ENCODE measurements around the gene LIX1L. TPM values are rescaled to one million over a fixed set of nuclear protein-coding genes. Genes with fewer than 3 reads are reported as not detected.

LIX1L gene
- 9.0 to 11.6 TPM (median 11.1 TPM) in 5 replicates for total RNA-seq (2022; extraction: Qiagen RNA extraction; ENCODE audit: low read depth)

DNA sequence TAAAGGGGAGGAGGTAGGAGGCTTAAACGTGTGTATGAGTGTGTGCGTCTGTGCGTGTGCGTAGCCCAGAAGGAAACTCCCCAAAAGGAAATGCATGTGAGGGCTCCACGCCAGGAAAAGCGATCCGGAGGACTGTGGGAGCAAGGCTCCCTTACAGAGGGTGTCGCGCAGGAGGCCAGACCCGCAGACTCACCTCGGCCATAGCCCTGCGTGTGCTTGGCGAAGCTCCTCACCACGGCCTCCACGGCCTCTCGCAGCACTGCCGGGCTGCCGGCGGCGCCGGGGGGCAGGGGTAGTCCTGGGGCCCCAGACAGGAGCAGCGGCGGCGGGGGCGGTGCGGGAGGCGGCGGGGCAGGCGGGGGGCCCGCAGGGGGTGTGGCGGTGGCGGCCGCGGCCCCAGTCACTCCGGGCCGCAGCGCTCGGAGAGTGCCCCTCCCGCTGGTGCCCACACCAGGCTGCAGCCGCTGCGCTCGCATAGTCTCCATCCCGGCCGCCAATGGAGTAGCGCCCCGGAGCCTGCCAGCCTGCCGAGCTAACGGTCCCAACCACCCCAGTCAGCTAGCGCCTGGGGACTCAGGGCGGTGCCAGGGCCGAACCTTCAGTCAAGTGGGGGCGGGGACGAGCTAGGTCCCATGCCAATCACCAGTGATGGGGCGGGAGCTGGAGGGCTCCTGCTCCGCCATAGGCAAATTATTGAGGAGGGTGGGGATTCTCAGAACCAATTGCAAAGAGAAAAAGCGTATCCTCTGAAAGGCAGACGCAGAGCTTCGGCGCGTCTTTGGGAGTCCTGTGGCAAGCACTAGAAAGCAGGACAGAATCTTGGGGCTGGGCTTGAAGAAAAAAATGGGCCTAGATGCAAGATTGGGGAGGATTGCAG, at the start of gene LIX1L:
TSS of gene LIX1L (minus strand) at position 575 of the 877 bp plus-strand sequence. CDS start at position 485, 90 bp downstream.

DNA sequence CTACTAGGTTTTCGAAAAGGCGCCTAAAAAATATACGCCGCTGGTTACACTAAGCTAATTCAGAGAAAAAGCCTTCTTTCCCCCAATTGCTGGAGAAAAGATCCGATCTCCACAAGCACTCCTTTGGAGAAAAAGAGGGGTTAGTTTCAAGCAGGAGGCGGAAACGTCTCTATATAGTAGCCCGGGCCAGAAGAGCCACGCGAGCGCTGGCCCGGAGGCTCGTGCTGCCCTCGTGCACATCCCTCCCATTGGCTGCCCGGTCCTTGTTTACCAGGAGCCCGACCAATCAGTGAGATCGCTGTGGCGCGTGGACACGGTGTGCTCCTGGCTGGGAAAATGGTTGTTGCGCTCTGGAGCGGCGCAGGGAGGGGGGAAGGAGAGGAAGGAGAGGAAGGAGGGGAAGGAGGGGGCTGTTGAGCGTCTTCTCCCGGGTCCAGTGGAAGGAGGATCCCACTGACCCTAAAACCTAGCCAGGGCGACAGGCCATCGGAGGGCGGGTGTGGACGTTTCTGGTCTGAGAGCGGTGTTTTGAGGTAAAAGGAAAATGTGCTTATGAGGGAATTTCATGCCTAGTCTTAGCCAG, 38.7 kb upstream of the LIX1L start, which contains the start of gene TXNIP:
TSS of gene TXNIP (minus strand) at position 147 of the 583 bp plus-strand sequence. CDS start 313 bp downstream, outside the sequence.

DNA sequence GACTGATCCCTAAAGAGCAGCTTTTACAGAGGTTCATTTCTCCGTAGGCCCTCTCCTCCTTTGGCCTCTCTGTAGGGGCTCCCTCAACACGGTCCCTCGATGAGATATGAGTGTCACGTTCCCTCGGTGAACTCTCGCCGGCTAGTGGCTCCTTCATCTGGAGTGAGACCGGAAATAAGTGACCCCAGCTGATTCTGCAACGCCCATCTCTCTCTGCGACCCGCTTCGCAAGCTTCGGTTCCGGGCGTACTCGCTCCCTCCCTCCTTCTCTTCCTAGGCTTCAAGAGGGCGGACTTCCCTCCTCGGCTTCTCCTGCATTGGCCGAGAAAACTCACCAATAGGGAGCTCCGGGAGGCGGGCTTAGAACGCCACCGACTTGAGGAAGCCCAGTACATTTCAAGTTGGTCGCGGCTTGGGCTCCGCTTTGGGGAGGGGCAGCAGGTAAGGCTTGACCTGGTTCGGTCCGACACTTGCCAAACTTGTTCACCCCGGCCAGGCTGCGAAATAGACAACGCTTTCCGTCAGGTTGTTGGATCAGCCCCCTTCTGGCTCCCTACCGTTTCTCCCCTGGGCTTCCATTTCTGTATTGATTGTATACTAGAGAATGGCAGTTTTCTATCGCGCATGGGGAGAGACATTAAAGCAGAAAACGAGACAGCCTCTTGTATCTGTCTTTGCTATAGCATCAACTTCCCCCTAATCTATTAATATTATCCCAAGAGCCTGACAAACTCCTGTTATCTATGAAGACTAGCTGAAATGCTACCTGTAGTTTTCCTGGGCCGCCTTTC, 6.7 kb upstream of the LIX1L start, which contains the start of the genes ANKRD34A and POLR3GL:
TSS of gene ANKRD34A (minus strand) at position 248 of the 791 bp plus-strand sequence. CDS start 2,816 bp downstream, outside the sequence.
TSS of gene POLR3GL (plus strand) at position 363 of the 791 bp plus-strand sequence. CDS start 10,176 bp downstream, outside the sequence.

DNA sequence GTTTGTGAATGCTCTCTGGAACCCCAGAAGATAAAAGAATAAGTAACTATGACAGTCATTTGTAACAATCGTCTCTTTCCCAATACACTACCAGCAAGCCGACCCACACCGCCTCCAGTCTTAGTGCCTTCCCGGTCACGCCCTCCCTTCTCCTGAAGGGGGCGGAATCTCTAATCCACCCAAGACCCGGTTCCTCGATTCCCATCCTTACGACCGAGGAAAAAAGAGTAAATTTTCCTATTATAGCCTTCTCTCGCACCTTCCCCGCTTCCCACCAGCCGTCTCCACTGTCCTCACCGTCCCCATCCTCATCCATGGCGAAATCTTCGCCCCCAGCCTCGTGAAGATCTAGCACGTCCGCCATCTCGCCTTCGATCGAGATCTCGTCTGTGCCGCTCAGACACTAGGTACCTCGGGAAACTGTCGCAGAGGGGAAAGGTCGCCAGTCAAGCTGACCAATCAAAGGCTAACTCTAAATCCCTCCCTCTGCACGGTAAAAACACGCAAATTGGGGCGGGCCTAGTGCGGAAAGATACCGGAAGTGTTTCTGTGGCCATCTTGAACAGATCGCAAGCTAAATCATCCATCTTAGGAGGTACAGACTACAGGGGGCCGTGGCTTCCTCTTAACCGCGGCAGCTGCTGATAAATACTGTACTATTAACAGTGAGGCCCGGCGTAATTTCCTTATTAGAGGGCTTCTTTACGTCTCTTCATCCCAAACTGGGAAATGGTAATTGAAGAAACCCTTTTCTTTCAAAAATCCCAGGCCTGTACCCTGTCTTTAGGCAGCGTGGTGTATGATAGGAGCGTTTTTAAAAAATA, 30.5 kb downstream of the LIX1L start, which contains the start of gene RBM8A:
TSS of gene RBM8A (minus strand) at position 422 of the 824 bp plus-strand sequence. CDS start at position 364, 58 bp downstream.

DNA sequence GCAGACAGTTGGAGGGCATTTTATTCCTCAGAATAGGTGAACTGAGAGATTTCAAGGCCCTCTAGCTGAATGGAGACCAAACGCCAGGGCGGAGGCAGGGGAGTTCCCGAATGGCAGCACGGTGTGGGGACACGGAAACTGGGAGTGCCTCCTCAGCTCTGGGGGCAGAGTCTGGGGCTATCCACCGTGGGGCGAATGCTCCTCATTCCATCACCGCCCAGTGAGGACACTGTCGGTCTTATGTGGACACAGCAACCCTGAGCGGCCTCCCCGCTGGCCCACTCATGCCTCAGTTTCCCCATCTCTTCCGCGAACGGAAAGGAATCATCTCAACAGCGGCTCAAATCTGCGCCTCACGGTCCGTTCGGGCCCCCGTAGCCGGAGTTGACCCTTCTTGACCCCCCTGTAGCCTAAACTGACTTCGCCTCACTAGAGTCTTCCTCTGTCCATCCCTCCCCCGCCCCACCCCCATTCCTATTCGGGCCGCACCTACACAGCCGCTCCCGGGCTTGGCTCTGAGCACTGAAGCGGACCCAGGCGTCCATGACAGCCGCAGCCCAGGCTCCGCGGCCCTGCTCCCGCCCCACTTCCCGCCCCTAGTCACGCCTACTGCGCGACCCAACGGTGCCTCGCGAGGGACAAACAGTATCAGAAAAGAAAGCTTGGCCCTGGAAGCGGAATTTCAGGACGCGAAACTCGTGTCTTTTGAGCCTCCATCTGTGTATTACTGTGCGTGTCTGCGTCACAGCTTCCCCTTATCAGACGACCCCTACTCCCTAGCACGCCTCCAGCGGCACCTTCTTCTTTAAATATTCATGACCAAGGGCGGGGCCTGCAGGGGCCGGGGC, 39.4 kb downstream of the LIX1L start, which contains the start of gene PEX11B:
TSS of gene PEX11B (minus strand) at position 574 of the 848 bp plus-strand sequence. CDS start at position 545, 29 bp downstream.

DNA sequence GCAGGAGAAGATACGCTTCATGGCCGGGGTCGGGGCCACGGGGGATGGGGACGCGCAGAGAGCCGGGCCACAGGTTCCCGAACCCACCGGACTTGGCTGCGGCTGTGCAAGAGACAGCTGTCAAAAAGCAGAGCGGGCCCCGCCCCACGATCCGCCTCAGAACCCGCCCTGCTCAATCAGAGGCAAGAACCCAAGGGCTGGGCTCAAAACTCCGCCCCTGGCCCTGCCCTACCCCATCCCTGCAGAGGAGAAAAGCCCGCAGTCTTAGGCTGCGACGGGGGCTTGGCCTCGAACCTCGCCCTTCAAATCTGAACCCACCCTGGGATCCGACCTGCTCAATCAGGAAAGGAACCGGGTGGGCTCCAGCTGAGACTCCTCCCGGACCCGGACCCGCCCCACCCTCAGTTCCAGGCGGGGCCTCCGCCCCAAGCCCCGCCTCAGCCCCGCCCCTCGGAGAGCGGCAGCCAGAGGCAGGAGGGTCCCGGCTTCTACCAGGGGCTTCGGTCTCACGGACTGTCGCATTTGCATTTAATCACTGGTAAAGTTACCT, 72.0 kb downstream of the LIX1L start, which contains the start of gene ANKRD35:
TSS of gene ANKRD35 (minus strand) at position 129 of the 550 bp plus-strand sequence. CDS start at position 21, 108 bp downstream.

Other genes starting within 250 kb of the LIX1L start
- not detected in 5 replicates for gene CD160, start 238.5 kb downstream of the LIX1L start, total RNA-seq (2022; extraction: Qiagen RNA extraction; ENCODE audit: low read depth)
- 11.4 to 14.3 TPM (median 13.6 TPM) in 5 replicates for gene RNF115, start 133.9 kb downstream of the LIX1L start, total RNA-seq (2022; extraction: Qiagen RNA extraction; ENCODE audit: low read depth)
- gene POLR3C, start 133.8 kb downstream of the LIX1L start, total RNA-seq (2022; extraction: Qiagen RNA extraction; ENCODE audit: low read depth): 37.1 to 40.4 TPM (median 38.6 TPM) in 5 replicates
- gene NUDT17, start 112.4 kb downstream of the LIX1L start, total RNA-seq (2022; extraction: Qiagen RNA extraction; ENCODE audit: low read depth): 5.6 to 8.0 TPM (median 5.7 TPM) in 5 replicates
- gene PIAS3, start 98.9 kb downstream of the LIX1L start, total RNA-seq (2022; extraction: Qiagen RNA extraction; ENCODE audit: low read depth): 36.5 to 42.8 TPM (median 39.7 TPM) in 5 replicates
- gene ANKRD35, start 72.2 kb downstream of the LIX1L start, total RNA-seq (2022; extraction: Qiagen RNA extraction; ENCODE audit: low read depth): 0.06 to 0.09 TPM in 2 of 5 replicates, not detected in the others
- 0.58 to 1.6 TPM (median 1.3 TPM) in 5 replicates for gene ITGA10, start 48.0 kb downstream of the LIX1L start, total RNA-seq (2022; extraction: Qiagen RNA extraction; ENCODE audit: low read depth)
- gene PEX11B, start 39.3 kb downstream of the LIX1L start, total RNA-seq (2022; extraction: Qiagen RNA extraction; ENCODE audit: low read depth): 29.3 to 37.4 TPM (median 33.8 TPM) in 5 replicates
- gene RBM8A, start 30.5 kb downstream of the LIX1L start, total RNA-seq (2022; extraction: Qiagen RNA extraction; ENCODE audit: low read depth): 213 to 244 TPM (median 222 TPM) in 5 replicates
- 0.17 to 0.37 TPM (median 0.21 TPM) in 5 replicates for gene ANKRD34A, start 6.6 kb upstream of the LIX1L start, total RNA-seq (2022; extraction: Qiagen RNA extraction; ENCODE audit: low read depth)
- gene POLR3GL, start 6.7 kb upstream of the LIX1L start, total RNA-seq (2022; extraction: Qiagen RNA extraction; ENCODE audit: low read depth): 10.0 to 12.0 TPM (median 11.2 TPM) in 5 replicates
- gene TXNIP, start 38.6 kb upstream of the LIX1L start, total RNA-seq (2022; extraction: Qiagen RNA extraction; ENCODE audit: low read depth): 0.23 to 0.39 TPM (median 0.32 TPM) in 5 replicates
- not detected in 5 replicates for gene HJV, start 63.7 kb upstream of the LIX1L start, total RNA-seq (2022; extraction: Qiagen RNA extraction; ENCODE audit: low read depth)
- gene NBPF10, start 186.8 kb upstream of the LIX1L start, total RNA-seq (2022; extraction: Qiagen RNA extraction; ENCODE audit: low read depth): 0.54 to 0.83 TPM (median 0.78 TPM) in 5 replicates